Gastroesophageal sphincter (tissue), 3 donors: Measurements from ENCODE around the gene CAPN10.

Experiments used
- CTCF ChIP-seq, 4 experiments: fragments of 200-600 bp in 2 of 4; fragments of 450-650 bp in 2 of 4; sonication (generic) in 1 of 4; IDR thresholded peaks; one replicate each; pipeline ENCODE4 v1.5.1; 2017 to 2019; ENCODE audit warnings: antibody characterized with exemption in 4 of 4, mild to moderate bottlenecking in 2 of 4, moderate library complexity in 2 of 4
- POLR2A ChIP-seq, 2 donors: fragments of 450-650 bp; IDR thresholded peaks; one replicate each; pipeline ENCODE4 v1.6.1; 2017; ENCODE audit warnings: antibody characterized with exemption in 2 of 2, mild to moderate bottlenecking in 2 of 2, moderate library complexity in 1 of 2

DNA sequence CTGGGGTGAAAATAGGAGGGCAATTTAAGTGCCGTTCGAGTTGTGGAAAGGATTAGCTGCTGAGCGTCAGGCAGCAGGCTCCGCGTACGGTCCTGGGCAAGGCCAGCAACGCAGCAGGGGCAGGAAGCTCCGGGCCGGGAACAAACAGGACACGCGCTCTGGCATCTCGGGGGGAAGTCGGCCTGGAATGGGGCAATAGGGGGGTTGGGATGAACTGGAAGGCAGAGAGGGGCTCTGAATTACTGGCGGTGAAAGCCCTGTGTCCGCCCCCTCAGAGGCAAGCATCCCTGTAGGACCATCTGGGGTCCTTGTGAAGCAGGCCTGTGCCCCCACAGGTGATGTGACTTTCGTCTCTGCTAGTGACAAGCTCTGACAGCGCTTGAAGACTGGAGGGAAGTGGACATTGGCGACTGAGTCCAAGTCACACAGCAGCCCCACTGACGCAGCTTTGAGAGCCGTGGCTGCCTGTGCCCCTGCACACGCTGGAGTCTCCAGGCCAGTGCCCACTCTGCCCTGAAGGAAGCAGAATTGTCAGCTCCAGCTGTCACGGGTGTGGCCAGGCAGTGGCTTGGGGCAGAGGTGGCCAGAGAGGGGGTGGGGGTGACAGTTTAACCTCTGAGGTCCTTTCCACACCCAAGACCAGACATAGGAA is 61.1 kb downstream of the CAPN10 start:
- no peak for TF ChIP-seq CTCF (IDR thresholded peaks at IDR 0.05)
- TF ChIP-seq POLR2A (IDR thresholded peaks at IDR 0.05) = no peak
